Colonic mucosa (tissue), 4 donors: ENCODE measurements around the gene TK1. TPM values are rescaled to one million over a fixed set of nuclear protein-coding genes. Genes with fewer than 3 reads are reported as not detected.

Experiments used
- DNase-seq: peaks from one replicate; pipeline ENCODE4 v3.0.0-alpha.2; 2020
- H3K27ac ChIP-seq: fragments of 200-600 bp; one replicate; pipeline ENCODE4 v1.8.0; 2021
- H3K27me3 ChIP-seq: fragments of 200-600 bp; one replicate; pipeline ENCODE4 v1.8.0; 2021
- H3K36me3 ChIP-seq: fragments of 200-600 bp; one replicate; pipeline ENCODE4 v1.8.0; 2021
- H3K4me1 ChIP-seq: fragments of 200-600 bp; one replicate; pipeline ENCODE4 v1.8.0; 2021; ENCODE audit warnings: mild to moderate bottlenecking
- H3K4me3 ChIP-seq: fragments of 200-600 bp; one replicate; pipeline ENCODE4 v1.8.0; 2021
- H3K9ac ChIP-seq, 2 donors: one replicate each; pipeline ENCODE4 v1.7.0; 2013; ENCODE audit warnings: control low read depth in 2 of 2, low read depth in 2 of 2, low read length in 2 of 2
- H3K9me3 ChIP-seq: fragments of 200-600 bp; one replicate; pipeline ENCODE4 v1.8.0; 2021
- CTCF ChIP-seq: fragments of 200-600 bp; IDR thresholded peaks from one replicate; pipeline ENCODE4 v1.8.0; 2022; ENCODE audit warnings: antibody characterized with exemption, mild to moderate bottlenecking
- intact Hi-C: fragments of 100-400 bp; cut with DNase I; formaldehyde crosslinking; loops from one replicate; pipeline ENCODE4 v1.14.1; 2022
- total RNA-seq, 2 donors: library from RNA; stranded (reverse); fragmentation: NEBNext Ultra II Directional in 1 of 2; extraction: Animal tissue kit (Norgen Biotek cat#: 25700) in 1 of 2; gene quantifications; one replicate each; pipeline ENCODE4 v1.2.1, GENCODE V29; 2021
- donor health status: healthy.
- donor health status: DM: no; HTN: no; CAD: no.
- donor health status: DM: no; HTN: no; CAD: no.

Gene TK1
- total RNA-seq, 2 donors from 2014 or later, result 37.7 to 135 TPM

GRCh38 chr17:78146471-78146869 is 40.4 kb downstream of the TK1 start:
- no peak overlapping the region for H3K9ac ChIP-seq
- H3K4me3 ChIP-seq, result no peak overlapping the region
- peaks cover 32% of the 10 kb centered on the region for H3K4me1 ChIP-seq
- no peak for DNase-seq
- H3K27me3 ChIP-seq, result no peaks in the 10 kb centered on the region
- no peaks in the 10 kb centered on the region for H3K36me3 ChIP-seq
- no peak for TF ChIP-seq CTCF
- no peaks in the 10 kb centered on the region for H3K9me3 ChIP-seq
- peak overlapping the region; percentile 22 for H3K27ac ChIP-seq
- intact Hi-C loops, result no loop called here

GRCh38 chr17:78144736-78145641 is 41.9 kb downstream of the TK1 start:
- Histone ChIP-seq H3K4me3 (no peak overlapping the region), H3K9ac (peak overlapping the region; percentile 56 to 69), H3K9me3 (no peaks in the 10 kb centered on the region), H3K27ac (peak overlapping the region; percentile 88), H3K4me1 (peaks cover 42% of the 10 kb centered on the region), H3K27me3 (no peaks in the 10 kb centered on the region), H3K36me3 (no peaks in the 10 kb centered on the region)
- DNase-seq, result peak; percentile 72
- intact Hi-C loops, result no loop called here
- no peak for TF ChIP-seq CTCF

GRCh38 chr17:78144147-78144719 is 42.6 kb downstream of the TK1 start:
- H3K36me3 ChIP-seq, result no peaks in the 10 kb centered on the region
- peak overlapping the region; percentile 88 for H3K27ac ChIP-seq
- peak; percentile 90 for DNase-seq
- intact Hi-C loops, result no loop called here
- H3K4me1 ChIP-seq, result peaks cover 42% of the 10 kb centered on the region
- no peaks in the 10 kb centered on the region for H3K27me3 ChIP-seq
- no peaks in the 10 kb centered on the region for H3K9me3 ChIP-seq
- no peak for TF ChIP-seq CTCF
- H3K4me3 ChIP-seq, result no peak overlapping the region
- H3K9ac ChIP-seq, result peak overlapping the region; percentile 56 to 69

GRCh38 chr17:78143214-78144146 is 43.4 kb downstream of the TK1 start:
- peaks cover 40% of the 10 kb centered on the region for H3K4me1 ChIP-seq
- H3K4me3 ChIP-seq, result no peak overlapping the region
- TF ChIP-seq CTCF, result no peak
- H3K27me3 ChIP-seq, result no peaks in the 10 kb centered on the region
- peak overlapping the region; percentile 88 for H3K27ac ChIP-seq
- H3K9me3 ChIP-seq, result no peaks in the 10 kb centered on the region
- intact Hi-C loops, result no loop called here
- no peak for DNase-seq
- H3K9ac ChIP-seq, result peak overlapping the region; percentile 56 to 69
- H3K36me3 ChIP-seq, result no peaks in the 10 kb centered on the region
